ENCODE measurements around the gene AKR1C2.
"Not testable (repeated sequence)": the region's sequence is repeated elsewhere in the genome, so short reads cannot be mapped to it uniquely, and the experiment has no call there.

Gene AKR1C2

GRCh38 chr10:5036511-5036910, 32.9 kb upstream of the AKR1C2 start:
- ATAC-seq (replicated peaks): no peak
- Mint-ChIP-seq H3K27me3 (peaks cover 6 to 10% of the 10 kb centered on the region in 2 donors), H3K4me1 (peaks cover 0 to 1% of the 10 kb centered on the region in 2 donors), H3K9me3 (peaks cover 10 to 20% of the 10 kb centered on the region in 2 donors), H3K27ac (no peak overlapping the region), H3K36me3 (peaks cover 0 to 3% of the 10 kb centered on the region in 2 donors), H3K4me3 (no peak overlapping the region)
- DNase-seq: no peak

DNA sequence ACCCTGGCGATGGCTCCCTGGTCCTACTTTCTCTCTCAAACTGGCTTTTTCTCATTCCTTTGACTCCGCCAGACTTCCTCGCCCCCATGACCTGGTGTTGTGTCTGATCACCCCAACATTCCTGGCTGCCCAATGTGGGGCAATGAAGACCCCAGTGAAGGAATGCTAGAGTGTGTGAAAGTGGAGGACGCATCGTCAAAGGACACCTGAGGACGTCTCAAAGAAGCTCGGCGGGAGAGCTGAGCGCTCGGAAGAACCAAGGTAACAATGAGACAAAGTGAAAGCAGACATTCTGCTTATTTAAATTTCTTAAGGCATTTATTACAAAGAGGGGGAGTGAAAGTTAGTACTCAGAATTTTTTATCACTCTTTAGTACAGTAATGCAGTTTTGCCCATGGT, 31.7 kb upstream of the AKR1C2 start:
- no peak overlapping the region for H3K27ac Mint-ChIP-seq
- DNase-seq (no peak), ATAC-seq (replicated peaks) (no peak)
- H3K9me3 Mint-ChIP-seq: peaks cover 10 to 29% of the 10 kb centered on the region in 2 donors
- H3K4me3 Mint-ChIP-seq: no peak overlapping the region
- peaks cover 0 to 4% of the 10 kb centered on the region in 2 donors for H3K36me3 Mint-ChIP-seq
- peaks cover 0 to 4% of the 10 kb centered on the region in 2 donors for H3K27me3 Mint-ChIP-seq
- H3K4me1 Mint-ChIP-seq: no peaks in the 10 kb centered on the region

DNA sequence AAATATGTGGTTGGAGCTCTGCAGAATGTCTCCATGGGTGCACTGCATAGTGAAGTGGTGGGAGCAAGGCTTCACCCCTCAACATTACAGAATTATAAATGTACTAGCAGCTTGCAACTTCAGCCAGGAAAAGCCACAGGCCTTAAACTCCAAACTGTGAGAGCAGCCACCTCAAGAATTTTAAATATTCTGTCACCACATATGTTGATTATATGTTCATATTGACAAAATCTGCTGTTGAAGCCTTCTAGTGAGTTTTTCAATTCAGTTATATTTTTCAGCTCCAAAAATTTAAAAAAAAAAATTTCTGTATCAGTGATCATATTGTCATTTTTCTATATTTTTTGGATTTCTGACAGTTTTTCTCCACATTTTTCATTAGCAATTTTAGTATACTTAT, 30.9 kb upstream of the AKR1C2 start:
- no peak for DNase-seq
- peaks cover 14 to 36% of the 10 kb centered on the region in 2 donors for H3K9me3 Mint-ChIP-seq
- peaks cover 0 to 4% of the 10 kb centered on the region in 2 donors for H3K27me3 Mint-ChIP-seq
- H3K4me3 Mint-ChIP-seq: no peak overlapping the region
- H3K27ac Mint-ChIP-seq: no peak overlapping the region
- no peak for ATAC-seq (replicated peaks)
- H3K36me3 Mint-ChIP-seq: peaks cover 0 to 4% of the 10 kb centered on the region in 2 donors
- H3K4me1 Mint-ChIP-seq: no peaks in the 10 kb centered on the region

- ATAC-seq (replicated peaks) (no peak), DNase-seq (no peak)
- Mint-ChIP-seq H3K27ac (no peak overlapping the region), H3K9me3 (peaks cover 14 to 36% of the 10 kb centered on the region in 2 donors), H3K4me1 (no peaks in the 10 kb centered on the region), H3K36me3 (peaks cover 0 to 4% of the 10 kb centered on the region in 2 donors), H3K4me3 (no peak overlapping the region), H3K27me3 (peaks cover 0 to 4% of the 10 kb centered on the region in 2 donors)
These were observed 29.6 kb upstream of the AKR1C2 start for GRCh38 chr10:5033061-5033778.

- H3K4me1 Mint-ChIP-seq; ATAC-seq (replicated peaks); H3K4me3 Mint-ChIP-seq; H3K27ac Mint-ChIP-seq; DNase-seq; H3K27me3 Mint-ChIP-seq; H3K36me3 Mint-ChIP-seq: not testable (repeated sequence)
- peaks cover 14 to 36% of the 10 kb centered on the region in 2 donors for H3K9me3 Mint-ChIP-seq
These were observed 28.8 kb upstream of the AKR1C2 start for GRCh38 chr10:5032444-5032843.

- H3K9me3 Mint-ChIP-seq: peaks cover 15 to 36% of the 10 kb centered on the region in 2 donors
- not testable (repeated sequence) for H3K4me1 Mint-ChIP-seq; H3K27ac Mint-ChIP-seq; H3K27me3 Mint-ChIP-seq; H3K36me3 Mint-ChIP-seq; DNase-seq; ATAC-seq (replicated peaks); H3K4me3 Mint-ChIP-seq
These were observed 27.9 kb upstream of the AKR1C2 start for GRCh38 chr10:5031588-5031987.

DNA sequence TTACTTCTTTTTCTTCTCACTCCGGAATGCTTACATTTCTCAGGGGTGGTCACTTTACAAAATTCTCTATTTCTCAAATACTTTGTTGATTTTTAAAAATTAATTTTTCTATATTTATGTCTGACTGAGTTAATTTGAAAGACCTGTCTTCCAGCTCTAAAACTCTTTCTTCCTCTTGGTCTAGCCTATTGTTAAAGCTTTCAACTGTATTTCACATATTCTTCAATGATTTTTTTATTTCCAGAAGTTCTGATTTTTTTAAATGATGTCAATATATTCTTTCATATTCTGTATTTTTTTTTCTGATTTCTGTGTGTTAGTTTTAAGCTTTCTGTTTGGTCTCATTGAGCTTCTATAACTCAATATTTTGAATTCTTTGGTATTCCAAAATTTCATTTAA, 27.3 kb upstream of the AKR1C2 start:
- no peak for DNase-seq
- ATAC-seq (replicated peaks): no peak

DNA sequence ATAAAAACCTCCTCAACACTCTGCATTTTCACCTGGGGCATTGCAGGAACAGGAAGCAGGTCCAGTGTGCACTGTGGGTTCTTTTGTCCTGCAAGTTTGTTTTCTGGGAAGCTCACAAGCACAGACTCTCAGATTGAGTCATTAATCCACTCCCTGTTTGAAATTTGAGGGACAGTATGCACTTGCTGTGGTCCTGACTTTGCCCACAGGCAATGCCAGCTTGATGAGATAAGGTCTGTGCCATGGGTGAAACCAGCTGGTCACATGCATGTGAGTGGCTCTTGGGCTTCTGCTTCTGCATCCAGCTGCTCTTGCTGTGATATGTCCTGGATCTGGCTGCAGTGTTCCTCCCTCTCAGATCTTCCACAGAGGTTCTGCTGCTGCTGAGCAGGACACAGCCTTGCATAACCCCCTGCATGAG, 21.8 kb upstream of the AKR1C2 start:
- DNase-seq, H3K27ac Mint-ChIP-seq: not testable (repeated sequence)

More for the DNA sequence above, 27.3 kb upstream of the AKR1C2 start:
- Mint-ChIP-seq H3K27me3 (peaks cover 0 to 4% of the 10 kb centered on the region in 2 donors), H3K4me3 (no peak overlapping the region), H3K36me3 (peaks cover 0 to 4% of the 10 kb centered on the region in 2 donors), H3K4me1 (peaks cover 1 to 3% of the 10 kb centered on the region in 2 donors), H3K9me3 (peaks cover 17 to 36% of the 10 kb centered on the region in 2 donors), H3K27ac (no peak overlapping the region)

GRCh38 chr10:5023177-5023805, 19.6 kb upstream of the AKR1C2 start:
- ATAC-seq (replicated peaks) (no peak), DNase-seq (no peak)
- no peak overlapping the region for H3K27ac Mint-ChIP-seq
- peaks cover 0 to 5% of the 10 kb centered on the region in 2 donors for H3K9me3 Mint-ChIP-seq
- H3K27me3 Mint-ChIP-seq: no peaks in the 10 kb centered on the region
- no peaks in the 10 kb centered on the region for H3K36me3 Mint-ChIP-seq
- peaks cover 10 to 22% of the 10 kb centered on the region in 2 donors for H3K4me1 Mint-ChIP-seq
- no peak overlapping the region for H3K4me3 Mint-ChIP-seq

More for the DNA sequence above, 21.8 kb upstream of the AKR1C2 start:
- not testable (repeated sequence) for H3K36me3 Mint-ChIP-seq, H3K27me3 Mint-ChIP-seq
- Mint-ChIP-seq H3K4me3 (peak overlapping the region in 1 of 2 donors; percentile 71), H3K9me3 (peaks cover 8 to 11% of the 10 kb centered on the region in 2 donors), H3K4me1 (peaks cover 10 to 22% of the 10 kb centered on the region in 2 donors)
- peak; percentile 76 to 78 for ATAC-seq (replicated peaks)

GRCh38 chr10:5021624-5022290, 18.1 kb upstream of the AKR1C2 start:
- not testable (repeated sequence) for DNase-seq; H3K9me3 Mint-ChIP-seq; H3K4me3 Mint-ChIP-seq; H3K36me3 Mint-ChIP-seq; ATAC-seq (replicated peaks); H3K27ac Mint-ChIP-seq; H3K27me3 Mint-ChIP-seq
- peaks cover 10 to 22% of the 10 kb centered on the region in 2 donors for H3K4me1 Mint-ChIP-seq

DNA sequence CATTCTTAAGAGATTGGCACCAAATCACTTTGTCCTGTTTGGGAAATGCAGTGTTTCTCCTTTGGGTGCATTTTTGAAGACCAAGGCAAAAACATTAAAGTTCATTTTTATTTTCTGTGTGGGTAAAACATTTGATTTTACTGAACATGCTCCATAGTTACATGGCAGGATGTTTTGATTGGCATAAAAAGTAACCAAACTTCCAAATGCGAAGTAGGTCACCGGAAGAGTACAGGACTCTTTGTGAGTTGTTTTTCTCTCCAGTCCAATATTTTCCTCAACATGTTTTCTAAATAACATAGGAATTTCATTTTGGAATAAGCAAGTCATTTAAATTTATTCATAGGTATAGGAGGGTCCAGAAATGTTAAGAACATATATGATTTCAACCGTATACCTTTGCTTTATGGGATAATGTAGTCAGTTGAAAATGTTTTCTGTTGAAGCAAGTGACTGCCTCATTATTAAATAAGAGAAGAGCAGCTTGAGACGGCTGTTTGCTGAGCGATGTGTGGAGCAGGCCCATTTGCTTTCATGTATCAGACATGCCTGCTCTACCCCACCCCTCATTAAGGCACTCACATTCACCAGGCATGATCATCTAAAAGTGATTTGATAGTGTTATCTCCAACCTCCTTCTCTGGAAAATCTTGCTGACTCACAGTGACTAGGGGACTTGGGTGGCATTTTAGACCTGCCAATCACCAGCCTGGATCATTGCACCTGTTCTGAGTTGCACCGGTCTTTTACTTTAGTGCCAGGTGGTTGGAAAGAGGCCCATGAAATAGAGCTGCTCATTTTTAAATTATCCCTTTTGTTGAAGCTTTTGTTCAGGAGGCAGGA, 16.3 kb upstream of the AKR1C2 start:
- not testable (repeated sequence) for H3K4me1 Mint-ChIP-seq; ATAC-seq (replicated peaks); H3K4me3 Mint-ChIP-seq; DNase-seq; H3K9me3 Mint-ChIP-seq; H3K27me3 Mint-ChIP-seq; H3K27ac Mint-ChIP-seq; H3K36me3 Mint-ChIP-seq

GRCh38 chr10:5018671-5019277, 15.1 kb upstream of the AKR1C2 start:
- H3K27me3 Mint-ChIP-seq, DNase-seq, H3K4me3 Mint-ChIP-seq, H3K4me1 Mint-ChIP-seq, H3K9me3 Mint-ChIP-seq, H3K27ac Mint-ChIP-seq, H3K36me3 Mint-ChIP-seq: not testable (repeated sequence)
- peak in 1 of 2 donors; percentile 38 for ATAC-seq (replicated peaks)

DNA sequence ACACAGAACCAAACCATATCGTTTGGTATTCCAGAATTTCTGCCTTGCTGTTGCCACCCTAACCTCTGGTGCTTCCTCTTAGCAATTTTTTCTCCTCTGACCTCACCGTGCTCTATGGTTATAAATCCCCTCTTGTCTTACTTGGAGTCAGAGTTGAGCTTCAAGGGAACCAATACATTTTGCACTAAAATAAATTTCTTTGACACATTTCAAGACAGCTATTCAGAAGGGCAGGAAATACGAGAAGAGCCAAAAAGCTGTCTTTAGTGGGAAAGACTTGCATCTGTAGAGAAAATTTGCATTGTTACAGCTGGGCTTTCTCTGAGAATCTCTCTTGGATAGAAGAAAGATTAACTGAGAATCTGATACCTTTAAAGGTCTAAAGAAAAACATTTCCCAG, 14.5 kb upstream of the AKR1C2 start:
- H3K4me3 Mint-ChIP-seq: no peak overlapping the region
- DNase-seq (no peak), ATAC-seq (replicated peaks) (no peak)
- no peaks in the 10 kb centered on the region for H3K36me3 Mint-ChIP-seq
- H3K27ac Mint-ChIP-seq: no peak overlapping the region
- no peaks in the 10 kb centered on the region for H3K27me3 Mint-ChIP-seq
- peaks cover 0 to 1% of the 10 kb centered on the region in 2 donors for H3K9me3 Mint-ChIP-seq
- no peaks in the 10 kb centered on the region for H3K4me1 Mint-ChIP-seq

Data from stimulated activated naive B cell treated with anti-CD40 and anti-IgM and Interleukin-4, amounts not matched to agents 10 μg/mL and 1 μg/mL and 100 μg/mL, for 72 hours (primary cell).